ENCODE results near the gene HOXA6. TPM values are rescaled to one million over a fixed set of nuclear protein-coding genes. Genes with fewer than 3 reads are reported as not detected.

Gene HOXA6
- total RNA-seq, 4 donors from 2014 or later = 0.26 to 1.3 TPM; not detected in 2

GRCh38 chr7:27106181-27106900 is 41.2 kb downstream of the HOXA6 start:
- Histone ChIP-seq H3K27ac (peak overlapping the region; percentile 96 to 99 (median 99)), H3K36me3 (no peaks in the 10 kb centered on the region), H3K4me1 (peaks cover 21 to 98% (median 49%) of the 10 kb centered on the region in 3 donors), H3K9me3 (no peaks in the 10 kb centered on the region), H3K27me3 (peaks cover 0 to 11% (median 0%) of the 10 kb centered on the region in 4 donors), H3K4me3 (peak overlapping the region; percentile 18 to 97 (median 72))
- no peak for DNase-seq
- intact Hi-C loops (cut with DNase I) = no loop called here
- WGBS, 2 donors = 22 to 30% methylated on average over 5 to 27 of the region's 44 CpGs
- no peak for TF ChIP-seq CTCF (IDR thresholded peaks at IDR 0.05)
- no peak for TF ChIP-seq POLR2A (IDR thresholded peaks at IDR 0.05)

- peak overlapping the region in 3 of 4 donors; percentile 57 to 97 (median 88) for H3K4me3 ChIP-seq
- intact Hi-C loops (cut with DNase I) = no loop called here
- no peak for TF ChIP-seq POLR2A (IDR thresholded peaks at IDR 0.05)
- TF ChIP-seq CTCF (IDR thresholded peaks at IDR 0.05) = no peak
Observed at GRCh38 chr7:27105301-27106031, 42.1 kb downstream of the HOXA6 start.

GRCh38 chr7:27104341-27105058 is 43.1 kb downstream of the HOXA6 start:
- peaks cover 0 to 11% (median 0%) of the 10 kb centered on the region in 4 donors for H3K27me3 ChIP-seq
- peak overlapping the region; percentile 96 to 99 (median 99) for H3K27ac ChIP-seq
- H3K9me3 ChIP-seq = no peaks in the 10 kb centered on the region
- no peak for TF ChIP-seq POLR2A (IDR thresholded peaks at IDR 0.05)
- TF ChIP-seq CTCF (IDR thresholded peaks at IDR 0.05) = no peak
- peaks cover 15 to 98% (median 43%) of the 10 kb centered on the region in 3 donors for H3K4me1 ChIP-seq
- intact Hi-C loops (cut with DNase I) = no loop called here
- H3K4me3 ChIP-seq = peak overlapping the region in 3 of 4 donors; percentile 85 to 97 (median 88)
- H3K36me3 ChIP-seq = no peaks in the 10 kb centered on the region
- WGBS, 2 donors = 34 to 36% methylated on average over 13 of the region's 13 CpGs
- DNase-seq = no peak

More at GRCh38 chr7:27105301-27106031, 42.1 kb downstream of the HOXA6 start:
- 34 to 51% methylated on average over 10 to 13 of the region's 13 CpGs for whole genome bisulfite sequencing, 2 donors
- Histone ChIP-seq H3K27me3 (peaks cover 0 to 11% (median 0%) of the 10 kb centered on the region in 4 donors), H3K4me1 (peaks cover 20 to 98% (median 46%) of the 10 kb centered on the region in 3 donors), H3K27ac (peak overlapping the region; percentile 96 to 99 (median 99)), H3K36me3 (no peaks in the 10 kb centered on the region), H3K9me3 (no peaks in the 10 kb centered on the region)
- DNase-seq = no peak

GRCh38 chr7:27103489-27104226 is 43.9 kb downstream of the HOXA6 start:
- peaks cover 10 to 97% (median 35%) of the 10 kb centered on the region in 3 donors for H3K4me1 ChIP-seq
- 8 to 9% methylated on average over 25 to 28 of the region's 35 CpGs for WGBS, 2 donors
- peak overlapping the region; percentile 35 to 97 (median 86) for H3K4me3 ChIP-seq
- no peaks in the 10 kb centered on the region for H3K9me3 ChIP-seq
- peaks cover 0 to 11% (median 0%) of the 10 kb centered on the region in 4 donors for H3K27me3 ChIP-seq
- H3K27ac ChIP-seq = peak overlapping the region; percentile 96 to 99 (median 99)
- no peak for DNase-seq
- no peaks in the 10 kb centered on the region for H3K36me3 ChIP-seq
- intact Hi-C loops (cut with DNase I) = no loop called here
- TF ChIP-seq POLR2A (IDR thresholded peaks at IDR 0.05) = no peak
- TF ChIP-seq CTCF (IDR thresholded peaks at IDR 0.05) = no peak

All from esophagus squamous epithelium (tissue), 5 donors.